ENCODE data around the gene MYOT. TPM values are rescaled to one million over a fixed set of nuclear protein-coding genes. Genes with fewer than 3 reads are reported as not detected.
A peak's percentile ranks its signal among the peaks of the same experiment; 100 is the strongest.

The MYOT gene
- total RNA-seq, 1 experiment from 2014 or later, result not detected

DNA sequence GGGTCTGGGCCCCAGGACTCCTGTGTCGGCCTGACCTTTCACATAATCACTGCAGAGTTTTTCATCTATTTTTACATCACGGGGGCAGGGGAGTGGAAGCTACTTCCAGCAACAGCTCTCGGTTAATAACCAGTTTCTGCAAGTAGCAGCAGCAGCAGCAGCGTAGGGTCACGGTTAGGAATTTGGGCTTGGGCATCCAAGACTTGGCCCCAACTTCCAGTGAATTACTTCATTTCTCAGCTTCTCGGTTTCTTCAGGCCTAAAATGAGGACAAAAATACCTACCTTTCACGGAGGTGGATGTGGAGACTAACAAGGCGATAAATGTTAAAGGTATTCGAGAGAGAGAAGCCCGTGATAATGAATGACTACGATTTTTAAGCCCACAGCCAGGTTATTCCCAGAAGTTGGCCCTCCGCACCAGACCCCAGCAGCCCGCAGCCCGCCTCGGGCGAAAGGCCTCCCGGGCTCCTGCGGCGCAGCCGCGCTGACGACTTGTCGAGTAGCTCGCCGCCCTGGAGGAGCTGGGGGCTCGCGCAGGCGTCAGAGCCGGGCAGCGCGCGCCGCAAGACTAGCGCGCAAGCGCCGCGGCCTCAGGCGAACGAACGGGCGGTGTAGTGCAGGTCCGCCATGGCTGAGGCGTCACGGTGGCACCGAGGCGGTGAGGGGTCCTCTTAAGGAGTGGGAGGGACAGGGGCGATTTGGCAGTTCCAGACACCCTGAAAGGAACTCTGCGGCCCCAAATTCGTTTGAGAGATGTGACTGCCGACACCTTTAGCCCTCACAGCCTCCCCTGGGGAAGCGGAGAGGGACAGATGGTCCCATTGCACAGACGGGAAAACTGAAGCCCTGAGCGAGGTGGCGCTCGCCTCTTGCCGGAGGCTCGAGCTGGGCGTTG lies 21.5 kb downstream of the MYOT start, which contains the start of gene PKD2L2:
TSS of gene PKD2L2 (plus strand) at position 595 of the 897 bp plus-strand sequence. CDS start at position 630, 35 bp downstream.
- Histone ChIP-seq H3K79me1 (ENCODE audit: insufficient read depth, low read depth, low read length, poor library complexity, severe bottlenecking) (no peaks in the 10 kb centered on the region), H3K9ac (ENCODE audit: extremely low read depth, insufficient read length, low read length) (peak within 1 kb of the TSS; percentile 59), H4K20me1 (ENCODE audit: control insufficient read depth, insufficient read depth, insufficient read length) (no peaks in the 10 kb centered on the region), H2AFZ (ENCODE audit: low read length) (no peak within 1 kb of the TSS), H3K27me3 (ENCODE audit: insufficient read depth, low read length) (no peaks in the 10 kb centered on the region), H3K14ac (ENCODE audit: insufficient read depth, low read length) (no peak within 1 kb of the TSS; the same call in 1 of the 2 replicates), H4K8ac (replicated peaks; ENCODE audit: insufficient read length, low read depth, low read length) (no peak within 1 kb of the TSS), H3K18ac (ENCODE audit: insufficient read length, low read depth, low read length) (no peak within 1 kb of the TSS), H2BK12ac (ENCODE audit: insufficient read length, low read depth, low read length) (no peak within 1 kb of the TSS), H2BK5ac (ENCODE audit: insufficient read length, low read length) (no peak within 1 kb of the TSS), H3K23me2 (ENCODE audit: insufficient read length, low read depth, low read length, poor library complexity, severe bottlenecking) (no peaks in the 10 kb centered on the region), H4K5ac (ENCODE audit: insufficient read length, low read depth, low read length) (peak within 1 kb of the TSS; percentile 19), H3K79me2 (ENCODE audit: insufficient read depth, low read length) (no peaks in the 10 kb centered on the region), H3K9me3 (ENCODE audit: control insufficient read depth, low read depth, low read length) (no peaks in the 10 kb centered on the region), H3K4me1 (ENCODE audit: insufficient read depth, low read length) (no peaks in the 10 kb centered on the region), H2BK15ac (ENCODE audit: low read depth, low read length) (no peak within 1 kb of the TSS), H2BK20ac (ENCODE audit: low read depth, low read length, poor library complexity, severe bottlenecking) (no peak within 1 kb of the TSS), H3K27ac (ENCODE audit: insufficient read length, low read depth, low read length) (no peak within 1 kb of the TSS), H2AK5ac (ENCODE audit: insufficient read length, low read length) (no peak within 1 kb of the TSS), H2BK120ac (ENCODE audit: low read depth, low read length, poor library complexity, severe bottlenecking) (no peak within 1 kb of the TSS), H3K4ac (ENCODE audit: low read depth, low read length) (no peak within 1 kb of the TSS), H4K91ac (ENCODE audit: insufficient read length, low read depth, low read length) (no peak within 1 kb of the TSS), H3K4me2 (ENCODE audit: insufficient read depth, insufficient read length, low read length) (peak within 1 kb of the TSS; percentile 54), H3K23ac (ENCODE audit: insufficient read length, low read depth, low read length) (no peak within 1 kb of the TSS), H3K56ac (ENCODE audit: insufficient read length, low read depth, low read length) (no peak within 1 kb of the TSS), H3T11ph (ENCODE audit: low read length) (no peak within 1 kb of the TSS)
- H3K4me3 Mint-ChIP-seq, result no peak within 1 kb of the TSS
- TF ChIP-seq, protein P1, sequence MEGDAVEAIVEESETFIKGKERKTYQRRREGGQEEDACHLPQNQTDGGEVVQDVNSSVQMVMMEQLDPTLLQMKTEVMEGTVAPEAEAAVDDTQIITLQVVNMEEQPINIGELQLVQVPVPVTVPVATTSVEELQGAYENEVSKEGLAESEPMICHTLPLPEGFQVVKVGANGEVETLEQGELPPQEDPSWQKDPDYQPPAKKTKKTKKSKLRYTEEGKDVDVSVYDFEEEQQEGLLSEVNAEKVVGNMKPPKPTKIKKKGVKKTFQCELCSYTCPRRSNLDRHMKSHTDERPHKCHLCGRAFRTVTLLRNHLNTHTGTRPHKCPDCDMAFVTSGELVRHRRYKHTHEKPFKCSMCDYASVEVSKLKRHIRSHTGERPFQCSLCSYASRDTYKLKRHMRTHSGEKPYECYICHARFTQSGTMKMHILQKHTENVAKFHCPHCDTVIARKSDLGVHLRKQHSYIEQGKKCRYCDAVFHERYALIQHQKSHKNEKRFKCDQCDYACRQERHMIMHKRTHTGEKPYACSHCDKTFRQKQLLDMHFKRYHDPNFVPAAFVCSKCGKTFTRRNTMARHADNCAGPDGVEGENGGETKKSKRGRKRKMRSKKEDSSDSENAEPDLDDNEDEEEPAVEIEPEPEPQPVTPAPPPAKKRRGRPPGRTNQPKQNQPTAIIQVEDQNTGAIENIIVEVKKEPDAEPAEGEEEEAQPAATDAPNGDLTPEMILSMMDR (conservative IDR thresholded peaks at IDR 0.05), result no peak
- H3K27me3 Mint-ChIP-seq (ENCODE audit: low read depth), result no peaks in the 10 kb centered on the region
- no CpG with 5 or more reads among the region's 59 CpGs for WGBS (ENCODE audit: extremely low coverage, insufficient read length, low lambda C conversion rate)
- peaks cover 5 to 16% of the 10 kb centered on the region in 2 experiments for H3K4me1 Mint-ChIP-seq
- peak; percentile 81 for DNase-seq
- peak within 1 kb of the TSS in 2 of 3 experiments; percentile 37 to 41; a peak in 3 of 7 replicates for H3K27ac Mint-ChIP-seq
- H3K9me3 Mint-ChIP-seq, result no peaks in the 10 kb centered on the region
- H3K36me3 Mint-ChIP-seq (ENCODE audit: insufficient read depth in 1 of 3, low read depth in 3 of 3), result no peaks in the 10 kb centered on the region

Data from H9 (cell line).